Uterus (tissue), 4 donors: ENCODE results near the gene CLDND2. TPM values are rescaled to one million over a fixed set of nuclear protein-coding genes. Genes with fewer than 3 reads are reported as not detected.
"Not testable (repeated sequence)": the region's sequence is repeated elsewhere in the genome, so short reads cannot be mapped to it uniquely, and the experiment has no call there.

Experiments used
- DNase-seq, 2 donors: peaks; one replicate each; pipeline ENCODE4 v3.0.0-alpha.2; 2019 to 2020
- H3K27ac ChIP-seq, 2 donors: fragments of 200-600 bp; sonication (generic); 1 replicate in 1 of 2; 2 replicates in 1 of 2; pipeline ENCODE4 v1.5.1; 2016 to 2018
- H3K27me3 ChIP-seq, 2 donors: fragments of 200-600 bp; sonication (generic); one replicate each; pipeline ENCODE4 v1.5.1; 2018 to 2019; ENCODE audit warnings: control low read depth in 1 of 2
- H3K36me3 ChIP-seq, 2 donors: fragments of 200-600 bp; sonication (generic); one replicate each; pipeline ENCODE4 v1.5.1; 2019; ENCODE audit warnings: control low read depth in 1 of 2
- H3K4me1 ChIP-seq, 2 donors: fragments of 200-600 bp; sonication (generic); one replicate each; pipeline ENCODE4 v1.5.1; 2018 to 2019; ENCODE audit warnings: control low read depth in 1 of 2
- H3K4me3 ChIP-seq, 2 donors: fragments of 200-600 bp; sonication (generic); 1 replicate in 1 of 2; 2 replicates in 1 of 2; pipeline ENCODE4 v1.5.1; 2018 to 2019; ENCODE audit warnings: mild to moderate bottlenecking in 1 of 2
- H3K9me3 ChIP-seq, 2 donors: fragments of 200-600 bp; sonication (generic); one replicate each; pipeline ENCODE4 v1.5.1; 2019; ENCODE audit warnings: control low read depth in 1 of 2
- POLR2A ChIP-seq, 2 donors: fragments of 450-650 bp; IDR thresholded peaks; one replicate each; pipeline ENCODE4 v1.6.1; 2016; ENCODE audit warnings: antibody characterized with exemption in 2 of 2, mild to moderate bottlenecking in 1 of 2, moderate library complexity in 1 of 2
- intact Hi-C: fragments of 100-400 bp; cut with DNase I; formaldehyde crosslinking; loops from one replicate; pipeline ENCODE4 v1.15.1; 2023; ENCODE audit warnings: low total_unique reads
- total RNA-seq, 4 donors: library from RNA; depleted of rRNA in 3 of 4; stranded (reverse); fragments of >200 nt in 3 of 4; gene quantifications; one replicate each; pipeline versions ENCODE4 v1.1.0 to v1.2.4, GENCODE V29; 2014 to 2023
- TF ChIP-seq, protein P1 (sequence below), 4 experiments: fragments of 200-600 bp in 2 of 4; fragments of 450-650 bp in 2 of 4; sonication (generic) in 2 of 4; IDR thresholded peaks; one replicate each; pipeline ENCODE4 v1.5.1; 2016 to 2019; ENCODE audit warnings: antibody characterized with exemption in 4 of 4, mild to moderate bottlenecking in 2 of 4, moderate library complexity in 1 of 4
- donor health status: DM: yes; HTN: yes; CAD: no.

Gene CLDND2
- total RNA-seq, 4 donors from 2014 or later: 1.2 TPM; not detected in 3

GRCh38 chr19:51398096-51398704, 29.4 kb upstream of the CLDND2 start:
- Histone ChIP-seq H3K4me1 (no peaks in the 10 kb centered on the region), H3K27me3 (no peaks in the 10 kb centered on the region), H3K9me3 (no peaks in the 10 kb centered on the region), H3K4me3 (no peak overlapping the region), H3K36me3 (no peaks in the 10 kb centered on the region), H3K27ac (no peak overlapping the region)
- TF ChIP-seq, protein P1, sequence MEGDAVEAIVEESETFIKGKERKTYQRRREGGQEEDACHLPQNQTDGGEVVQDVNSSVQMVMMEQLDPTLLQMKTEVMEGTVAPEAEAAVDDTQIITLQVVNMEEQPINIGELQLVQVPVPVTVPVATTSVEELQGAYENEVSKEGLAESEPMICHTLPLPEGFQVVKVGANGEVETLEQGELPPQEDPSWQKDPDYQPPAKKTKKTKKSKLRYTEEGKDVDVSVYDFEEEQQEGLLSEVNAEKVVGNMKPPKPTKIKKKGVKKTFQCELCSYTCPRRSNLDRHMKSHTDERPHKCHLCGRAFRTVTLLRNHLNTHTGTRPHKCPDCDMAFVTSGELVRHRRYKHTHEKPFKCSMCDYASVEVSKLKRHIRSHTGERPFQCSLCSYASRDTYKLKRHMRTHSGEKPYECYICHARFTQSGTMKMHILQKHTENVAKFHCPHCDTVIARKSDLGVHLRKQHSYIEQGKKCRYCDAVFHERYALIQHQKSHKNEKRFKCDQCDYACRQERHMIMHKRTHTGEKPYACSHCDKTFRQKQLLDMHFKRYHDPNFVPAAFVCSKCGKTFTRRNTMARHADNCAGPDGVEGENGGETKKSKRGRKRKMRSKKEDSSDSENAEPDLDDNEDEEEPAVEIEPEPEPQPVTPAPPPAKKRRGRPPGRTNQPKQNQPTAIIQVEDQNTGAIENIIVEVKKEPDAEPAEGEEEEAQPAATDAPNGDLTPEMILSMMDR (IDR thresholded peaks at IDR 0.05): peak; percentile 21 to 45 (median 24)
- TF ChIP-seq POLR2A (IDR thresholded peaks at IDR 0.05): no peak
- DNase-seq: no peak
- intact Hi-C loops: no loop called here

DNA sequence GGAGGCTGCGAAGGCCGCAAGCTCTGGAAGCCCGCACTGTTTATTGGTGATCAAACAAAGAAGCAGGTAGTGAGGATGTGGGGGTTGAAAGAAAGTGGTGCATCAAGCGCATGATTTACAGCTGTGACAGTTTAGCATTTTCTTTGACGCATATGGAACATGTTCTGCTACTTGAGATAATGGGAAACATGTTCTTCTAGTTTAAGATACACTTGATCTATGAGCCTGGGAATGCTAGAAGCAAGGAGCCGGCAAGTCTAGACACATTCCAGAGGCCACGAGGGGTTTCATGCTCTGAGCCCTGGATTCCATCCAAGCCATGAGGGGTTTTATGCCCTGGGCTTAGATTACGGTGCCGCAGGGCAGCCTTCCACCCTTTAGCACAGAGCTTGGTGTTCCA, 28.6 kb upstream of the CLDND2 start:
- intact Hi-C loops, DNase-seq, H3K27ac ChIP-seq, H3K4me3 ChIP-seq, H3K27me3 ChIP-seq, H3K36me3 ChIP-seq, H3K4me1 ChIP-seq, H3K9me3 ChIP-seq: not testable (repeated sequence)

GRCh38 chr19:51396175-51396574, 27.4 kb upstream of the CLDND2 start:
- TF ChIP-seq, protein P1 (IDR thresholded peaks at IDR 0.05): no peak
- no peak for TF ChIP-seq POLR2A (IDR thresholded peaks at IDR 0.05)
- no peaks in the 10 kb centered on the region for H3K36me3 ChIP-seq
- no peak overlapping the region for H3K27ac ChIP-seq
- no peak overlapping the region for H3K4me3 ChIP-seq
- H3K9me3 ChIP-seq: no peaks in the 10 kb centered on the region
- DNase-seq: no peak
- H3K4me1 ChIP-seq: no peaks in the 10 kb centered on the region
- H3K27me3 ChIP-seq: no peaks in the 10 kb centered on the region
- intact Hi-C loops: no loop called here

- intact Hi-C loops: no loop called here
- Histone ChIP-seq H3K36me3 (no peaks in the 10 kb centered on the region), H3K27ac (peak overlapping the region; percentile 70 to 75), H3K27me3 (no peaks in the 10 kb centered on the region), H3K4me1 (no peaks in the 10 kb centered on the region), H3K4me3 (peak overlapping the region; percentile 30 to 37), H3K9me3 (no peaks in the 10 kb centered on the region)
- no peak for TF ChIP-seq POLR2A (IDR thresholded peaks at IDR 0.05)
- TF ChIP-seq, protein P1 (IDR thresholded peaks at IDR 0.05): no peak
- peak; percentile 88 to 95 for DNase-seq
Observed at GRCh38 chr19:51394050-51394836, 25.4 kb upstream of the CLDND2 start.

DNA sequence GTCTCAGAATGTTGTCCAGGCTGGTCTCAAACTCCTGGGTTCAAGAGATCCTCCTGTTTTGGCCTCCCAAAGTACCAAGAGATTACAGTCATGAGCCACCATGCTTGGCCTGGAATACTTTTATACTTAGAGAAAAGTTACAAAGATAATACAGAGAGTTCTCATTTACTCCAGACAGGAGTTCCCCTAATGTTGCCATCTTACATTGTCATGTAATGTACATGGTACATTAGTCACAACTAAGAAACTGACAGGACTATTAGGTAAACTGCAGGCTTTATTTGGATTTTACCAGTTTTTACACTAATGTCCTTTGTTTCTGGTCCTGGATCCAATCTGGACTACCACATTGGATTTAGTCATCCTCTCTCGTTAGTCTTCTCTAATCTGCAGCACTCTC, 23.9 kb upstream of the CLDND2 start:
- H3K27ac ChIP-seq: no peak overlapping the region
- TF ChIP-seq, protein P1 (IDR thresholded peaks at IDR 0.05): no peak
- TF ChIP-seq POLR2A (IDR thresholded peaks at IDR 0.05): no peak
- DNase-seq: no peak
- no peaks in the 10 kb centered on the region for H3K4me1 ChIP-seq
- H3K4me3 ChIP-seq: no peak overlapping the region
- no peaks in the 10 kb centered on the region for H3K9me3 ChIP-seq
- no peaks in the 10 kb centered on the region for H3K27me3 ChIP-seq
- intact Hi-C loops: no loop called here
- no peaks in the 10 kb centered on the region for H3K36me3 ChIP-seq
